Lung (tissue), 12 donors: ENCODE results near the gene NFE2L3. TPM values are rescaled to one million over a fixed set of nuclear protein-coding genes. Genes with fewer than 3 reads are reported as not detected.

Experiments used
- ATAC-seq: fragments of 200-7000 bp; cut with Tn5 transposase; one replicate; pipeline ENCODE4 v1.9.1; 2020; ENCODE audit warnings: moderate number of reproducible peaks; ENCODE audit not compliant: insufficient read depth, low FRiP score
- DNase-seq, 3 donors: peaks; one replicate each; pipeline ENCODE4 v3.0.0-alpha.2; 2013 to 2017
- H3K27ac ChIP-seq, 2 donors: one replicate each; pipeline ENCODE4 v1.5.1; 2013; ENCODE audit warnings: mild to moderate bottlenecking in 2 of 2, moderate library complexity in 2 of 2, control low read depth in 1 of 2, inconsistent platforms in 1 of 2, low read depth in 1 of 2, low read length in 1 of 2
- H3K27me3 ChIP-seq, 3 donors: one replicate each; pipeline ENCODE4 v1.5.1; 2013; ENCODE audit warnings: low read length in 2 of 3; ENCODE audit not compliant: control insufficient read depth in 3 of 3, insufficient read depth in 3 of 3
- H3K36me3 ChIP-seq, 4 donors: one replicate each; pipeline ENCODE4 v1.5.1; 2013; ENCODE audit warnings: low read length in 4 of 4, mild to moderate bottlenecking in 1 of 4, moderate library complexity in 1 of 4; ENCODE audit not compliant: control insufficient read depth in 4 of 4, insufficient read depth in 4 of 4
- H3K4me1 ChIP-seq, 5 donors: one replicate each; pipeline ENCODE4 v1.5.1; 2013; ENCODE audit warnings: low read length in 5 of 5, mild to moderate bottlenecking in 2 of 5, moderate library complexity in 1 of 5; ENCODE audit not compliant: control insufficient read depth in 5 of 5, insufficient read depth in 5 of 5
- H3K4me3 ChIP-seq: one replicate; pipeline ENCODE4 v1.5.1; 2013; ENCODE audit warnings: mild to moderate bottlenecking, control low read depth, moderate library complexity
- H3K9ac ChIP-seq, 2 donors: one replicate each; pipeline ENCODE4 v1.5.1; 2013; ENCODE audit warnings: low read length in 2 of 2, control low read depth in 1 of 2; ENCODE audit not compliant: insufficient read depth in 1 of 2
- H3K9me3 ChIP-seq, 4 donors: one replicate each; pipeline ENCODE4 v1.5.1; 2013; ENCODE audit warnings: low read length in 3 of 4, mild to moderate bottlenecking in 1 of 4, moderate library complexity in 1 of 4; ENCODE audit not compliant: control insufficient read depth in 4 of 4, insufficient read depth in 3 of 4
- WGBS, 2 donors: extraction: QIAGEN DNeasy Blood & Tissue Kit; methylation state at CpG; one replicate each; pipeline ENCODE4 v1.1.7; 2013; 5-methylcytosine and 5-hydroxymethylcytosine counted together
- polyA plus RNA-seq, 2 donors: library from polyadenylated mRNA; stranded (reverse); fragments of 200-250 nt; gene quantifications; one replicate each; pipeline ENCODE4 v1.2.1, GENCODE V29; 2013
- total RNA-seq, 2 donors: library from RNA; depleted of rRNA in 1 of 2; stranded (reverse); fragments of >200 nt in 1 of 2; gene quantifications; one replicate each; pipeline ENCODE4 v1.2.1, GENCODE V29; 2014 to 2021
- TF ChIP-seq, protein P1 (sequence below): IDR thresholded peaks from 2 replicates; pipeline ENCODE4 v1.5.1; 2012; ENCODE audit warnings: mild to moderate bottlenecking; ENCODE audit errors: control extremely low read depth, extremely low read depth
- donor health status: control.
- donor health status: control.
- donor health status: Bipolar disorder and iron deficiency.
- donor health status: healthy.
- donor health status: DM: yes; HTN: yes; CAD: no.

Gene NFE2L3
- total and polyA plus RNA-seq, 4 donors, result 3.6 to 6.5 (median 5.1) TPM

DNA sequence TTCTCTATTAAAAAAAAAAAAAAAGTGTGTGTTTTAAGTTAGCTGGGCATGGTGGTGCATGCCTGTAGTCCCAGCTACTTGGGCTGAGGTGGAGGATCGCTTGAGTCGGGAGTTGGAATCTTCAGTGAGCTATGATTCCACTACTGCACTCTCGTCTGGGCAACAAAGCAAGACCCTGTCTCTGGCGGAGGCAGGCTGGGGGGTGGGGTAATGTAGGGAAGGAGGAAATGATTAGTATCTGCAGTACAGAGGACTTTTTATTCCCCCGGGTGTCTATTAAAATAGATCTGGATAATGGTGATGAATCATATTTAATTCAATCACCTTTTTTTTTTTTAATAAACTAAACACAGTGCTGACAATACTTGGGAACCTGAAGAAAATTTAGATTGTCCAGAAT lies 56.0 kb downstream of the NFE2L3 start:
- peaks cover 1 to 25% (median 4%) of the 10 kb centered on the region in 5 donors for H3K4me1 ChIP-seq
- TF ChIP-seq, protein P1, sequence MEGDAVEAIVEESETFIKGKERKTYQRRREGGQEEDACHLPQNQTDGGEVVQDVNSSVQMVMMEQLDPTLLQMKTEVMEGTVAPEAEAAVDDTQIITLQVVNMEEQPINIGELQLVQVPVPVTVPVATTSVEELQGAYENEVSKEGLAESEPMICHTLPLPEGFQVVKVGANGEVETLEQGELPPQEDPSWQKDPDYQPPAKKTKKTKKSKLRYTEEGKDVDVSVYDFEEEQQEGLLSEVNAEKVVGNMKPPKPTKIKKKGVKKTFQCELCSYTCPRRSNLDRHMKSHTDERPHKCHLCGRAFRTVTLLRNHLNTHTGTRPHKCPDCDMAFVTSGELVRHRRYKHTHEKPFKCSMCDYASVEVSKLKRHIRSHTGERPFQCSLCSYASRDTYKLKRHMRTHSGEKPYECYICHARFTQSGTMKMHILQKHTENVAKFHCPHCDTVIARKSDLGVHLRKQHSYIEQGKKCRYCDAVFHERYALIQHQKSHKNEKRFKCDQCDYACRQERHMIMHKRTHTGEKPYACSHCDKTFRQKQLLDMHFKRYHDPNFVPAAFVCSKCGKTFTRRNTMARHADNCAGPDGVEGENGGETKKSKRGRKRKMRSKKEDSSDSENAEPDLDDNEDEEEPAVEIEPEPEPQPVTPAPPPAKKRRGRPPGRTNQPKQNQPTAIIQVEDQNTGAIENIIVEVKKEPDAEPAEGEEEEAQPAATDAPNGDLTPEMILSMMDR, result no peak
- H3K9ac ChIP-seq, result no peak overlapping the region
- H3K36me3 ChIP-seq, result peaks cover 23 to 29% (median 25%) of the 10 kb centered on the region in 4 donors
- no peak overlapping the region for H3K4me3 ChIP-seq
- H3K27ac ChIP-seq, result no peak overlapping the region
- no peaks in the 10 kb centered on the region for H3K27me3 ChIP-seq
- no peak for ATAC-seq
- 78 to 83% methylated on average over 5 of the region's 5 CpGs for WGBS, 2 donors
- no peaks in the 10 kb centered on the region for H3K9me3 ChIP-seq
- DNase-seq, result no peak

DNA sequence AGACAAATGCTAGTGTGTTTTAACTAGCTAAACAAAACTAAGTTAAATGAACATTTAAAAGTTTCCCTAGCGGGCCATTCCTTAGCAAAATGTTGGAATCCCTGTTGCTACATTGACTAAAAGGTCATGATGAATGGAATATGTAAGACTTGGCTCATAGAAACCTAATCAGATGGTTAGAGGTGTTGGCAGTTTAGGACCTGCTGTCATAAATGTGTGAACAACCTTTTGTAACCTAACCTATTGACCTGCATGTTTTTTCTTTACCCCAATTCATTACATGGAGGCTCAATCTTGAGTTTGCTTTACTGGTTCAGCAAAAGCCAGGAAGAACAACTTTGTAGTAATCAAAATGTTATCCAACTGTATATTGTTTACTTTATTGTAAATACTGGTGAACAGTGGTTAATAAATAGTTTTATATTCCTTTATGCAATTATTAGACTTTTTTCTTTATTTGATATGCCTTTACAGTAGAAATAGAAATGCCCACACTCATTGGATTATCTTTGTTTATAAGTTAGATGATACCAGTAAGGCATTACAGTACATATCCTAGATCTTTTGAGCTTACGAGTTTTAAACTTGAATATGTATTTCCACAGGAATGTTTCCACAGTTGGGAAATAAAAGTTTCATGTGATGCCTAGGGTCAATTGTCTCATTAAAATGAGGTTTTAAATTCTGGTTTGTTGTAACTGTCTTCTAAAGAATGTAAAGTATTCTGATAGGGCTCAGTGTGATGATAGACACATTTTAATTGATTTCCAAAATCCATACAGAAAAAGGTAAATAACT lies 61.1 kb downstream of the NFE2L3 start:
- no peak for DNase-seq
- 88 to 94% methylated on average over 2 of the region's 2 CpGs for WGBS, 2 donors
- H3K4me3 ChIP-seq, result no peak overlapping the region
- H3K4me1 ChIP-seq, result no peaks in the 10 kb centered on the region
- H3K36me3 ChIP-seq, result peaks cover 15 to 23% (median 19%) of the 10 kb centered on the region in 4 donors
- no peak overlapping the region for H3K9ac ChIP-seq
- H3K27me3 ChIP-seq, result no peaks in the 10 kb centered on the region
- no peak for ATAC-seq
- no peaks in the 10 kb centered on the region for H3K9me3 ChIP-seq
- H3K27ac ChIP-seq, result no peak overlapping the region
- TF ChIP-seq, protein P1, result no peak

DNA sequence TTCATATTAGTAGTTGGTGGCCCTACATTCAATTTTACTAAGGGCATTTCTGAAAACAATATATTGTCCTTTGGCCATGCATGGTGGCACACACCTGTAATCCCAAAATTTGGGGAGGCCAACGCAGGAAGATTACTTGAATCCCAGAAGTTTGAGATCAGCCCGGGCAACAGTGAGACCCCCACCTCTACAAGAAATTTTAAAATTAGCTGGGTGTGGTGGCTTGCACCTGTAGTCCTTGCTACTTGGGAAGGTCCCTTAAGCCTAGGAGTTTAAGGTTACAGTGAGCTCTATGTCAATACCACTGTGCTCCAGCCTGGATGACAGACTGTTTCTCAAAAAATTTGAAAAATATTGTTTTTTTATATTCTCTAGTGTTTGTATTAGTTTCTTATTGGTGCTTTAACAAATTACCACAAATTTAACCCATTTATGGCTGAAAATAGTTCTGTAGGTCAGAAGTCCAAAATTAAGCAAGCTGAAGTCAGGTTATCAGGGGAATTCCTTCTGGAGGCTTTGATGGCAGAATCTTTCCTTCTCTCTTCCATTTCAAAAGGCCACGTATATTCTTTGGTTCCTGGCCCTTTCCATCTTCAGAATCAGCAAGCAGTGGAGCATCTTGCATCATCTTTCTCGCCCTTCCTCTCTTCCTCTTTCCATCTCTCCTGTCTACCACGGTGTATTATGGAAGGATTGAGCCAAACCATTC lies 62.0 kb downstream of the NFE2L3 start:
- Histone ChIP-seq H3K4me3 (no peak overlapping the region), H3K4me1 (no peaks in the 10 kb centered on the region), H3K36me3 (peaks cover 11 to 22% (median 18%) of the 10 kb centered on the region in 4 donors), H3K27me3 (no peaks in the 10 kb centered on the region), H3K9ac (no peak overlapping the region), H3K27ac (no peak overlapping the region), H3K9me3 (no peaks in the 10 kb centered on the region)
- ATAC-seq (no peak), DNase-seq (no peak)
- WGBS, 2 donors, result 57 to 72% methylated on average over 5 of the region's 5 CpGs
- TF ChIP-seq, protein P1, result no peak
